NCI-H2196 (cell line): ENCODE measurements around the gene SEMA3B.
"Not testable (repeated sequence)": the region's sequence is repeated elsewhere in the genome, so short reads cannot be mapped to it uniquely, and the experiment has no call there.

Source experiments
- DNase-seq: peaks from one replicate; lab custom pipeline; 2025; ENCODE audit not compliant: unreplicated experiment; lab: John Stamatoyannopoulos, UW

SEMA3B gene

DNA sequence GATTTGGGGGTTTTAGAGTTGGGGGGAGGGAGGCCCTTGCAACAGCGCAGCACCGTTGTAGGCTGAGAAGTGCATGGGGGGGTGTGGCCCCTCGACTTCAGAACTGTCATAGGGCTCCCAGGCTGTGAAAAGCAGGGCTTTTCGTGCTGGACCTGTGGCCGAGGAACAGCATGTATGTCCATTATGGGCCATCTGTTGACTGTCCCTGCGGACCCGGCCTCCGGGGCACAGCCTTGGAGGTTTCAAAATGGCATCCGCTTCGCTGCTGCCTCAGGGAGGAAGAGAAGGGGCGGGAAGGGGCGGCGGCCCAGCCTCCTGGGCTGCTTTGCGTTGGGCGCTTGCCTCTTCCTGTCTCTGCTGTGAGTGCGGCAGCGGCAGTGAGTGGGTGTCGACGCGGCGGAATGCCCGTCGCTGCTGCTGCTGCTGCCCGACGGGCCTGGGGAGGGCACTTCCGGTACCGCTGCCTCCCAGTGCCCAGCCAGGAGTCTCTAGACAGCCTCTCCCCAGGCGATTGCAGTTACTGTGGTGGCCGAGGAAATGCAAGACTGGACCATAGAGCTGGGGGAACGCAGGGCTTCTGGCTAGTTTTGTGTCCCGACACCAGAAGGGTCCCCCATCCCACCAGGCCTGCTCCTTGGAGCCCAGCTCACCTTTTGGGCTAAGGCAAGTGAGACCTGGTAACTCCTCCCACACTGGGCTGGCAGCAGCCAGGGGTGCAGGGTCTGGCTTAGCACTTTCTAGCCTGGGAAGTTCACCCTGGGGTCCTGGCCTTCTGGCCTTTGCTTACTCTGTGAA is 31.0 kb upstream of the SEMA3B start:
- peak; percentile 50 for DNase-seq

GRCh38 chr3:50238549-50239026 is 30.4 kb upstream of the SEMA3B start:
- DNase-seq = no peak

- no peak for DNase-seq
Measured at GRCh38 chr3:50239649-50240048, 29.3 kb upstream of the SEMA3B start.

- no peak for DNase-seq
Measured at GRCh38 chr3:50241163-50241562, 27.8 kb upstream of the SEMA3B start.

- no peak for DNase-seq
Measured at GRCh38 chr3:50241713-50242380, 27.1 kb upstream of the SEMA3B start.

- DNase-seq = no peak
Measured at GRCh38 chr3:50242381-50242770, 26.6 kb upstream of the SEMA3B start.

DNA sequence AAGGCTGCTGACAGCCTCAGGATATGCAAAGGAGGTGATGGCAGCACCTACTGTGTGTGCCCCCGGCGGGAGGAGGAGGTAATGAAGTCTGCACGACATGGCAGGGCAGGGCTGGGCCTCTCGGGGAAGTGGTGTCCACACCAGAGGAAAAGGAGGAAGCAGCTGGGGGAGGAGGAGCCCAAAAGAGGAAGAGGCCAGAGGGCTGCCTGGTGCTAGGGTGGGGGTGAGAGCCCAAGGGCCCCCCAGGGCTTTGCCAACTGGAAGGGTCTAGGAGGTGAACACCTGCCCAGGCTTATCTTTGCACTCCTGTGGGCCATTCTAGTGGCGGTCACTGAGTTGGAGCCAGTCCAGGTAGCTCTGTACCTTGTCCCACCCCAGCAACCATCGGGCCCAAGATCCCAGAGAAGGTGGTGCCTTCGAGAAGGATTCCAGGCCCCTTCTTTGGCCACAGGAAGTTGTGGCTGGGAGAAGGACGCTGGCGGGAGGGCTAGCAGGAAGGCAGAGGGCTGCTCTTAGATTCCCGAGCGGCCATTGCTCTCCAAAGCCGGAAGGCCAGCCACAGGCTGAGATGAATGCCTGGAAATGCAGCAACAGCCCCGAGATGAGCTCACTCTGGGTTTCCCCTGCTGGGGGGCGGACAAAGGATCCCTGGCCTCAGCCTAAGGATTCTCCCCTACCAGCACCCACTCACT is 25.9 kb upstream of the SEMA3B start:
- no peak for DNase-seq

DNA sequence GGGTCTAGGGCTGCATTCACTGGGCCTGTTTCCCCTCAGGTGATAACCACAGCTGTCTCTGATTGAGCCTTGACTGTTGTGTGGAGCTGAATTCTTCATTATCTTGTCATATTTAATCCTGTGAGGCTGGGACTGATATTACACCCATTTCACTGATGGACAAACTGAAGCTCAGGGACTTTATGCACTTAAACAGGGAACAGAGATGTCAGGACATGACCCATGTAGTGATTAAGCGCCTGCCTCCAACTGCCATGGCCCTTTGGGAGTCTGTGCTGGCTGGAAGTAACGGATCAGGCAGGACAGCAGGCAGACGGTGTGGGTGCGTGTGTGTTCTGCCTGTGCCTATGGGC is 25.4 kb upstream of the SEMA3B start:
- DNase-seq = no peak

- not testable (repeated sequence) for DNase-seq
Measured at GRCh38 chr3:50244813-50245212, 24.1 kb upstream of the SEMA3B start.

DNA sequence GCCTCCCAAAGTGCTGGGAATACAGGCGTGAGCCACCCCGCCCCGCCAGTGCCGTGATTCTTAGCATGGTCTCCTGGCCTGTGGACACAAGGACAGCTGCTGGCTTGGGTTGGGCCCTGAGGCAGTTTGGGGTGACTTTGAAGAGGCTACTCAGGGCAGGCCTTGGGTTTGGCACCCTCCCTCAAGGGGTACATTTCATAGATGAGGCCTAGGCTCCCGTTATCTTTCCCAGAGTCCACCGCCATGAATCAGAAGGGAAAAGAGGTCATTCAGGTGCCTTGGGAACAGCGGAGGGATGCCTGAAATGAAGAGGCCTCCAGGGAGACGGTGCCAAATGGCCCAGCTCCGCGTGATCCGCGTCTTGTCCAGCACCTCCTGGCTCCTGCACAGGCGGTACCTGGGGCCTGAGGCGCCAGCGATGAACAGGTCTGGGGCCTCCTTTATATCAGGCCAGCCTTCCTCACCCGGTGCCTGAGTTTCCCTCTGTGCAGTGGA is 23.6 kb upstream of the SEMA3B start:
- DNase-seq = no peak

- DNase-seq = peak; percentile 85
Measured at GRCh38 chr3:50245831-50246516, 23.0 kb upstream of the SEMA3B start.

DNA sequence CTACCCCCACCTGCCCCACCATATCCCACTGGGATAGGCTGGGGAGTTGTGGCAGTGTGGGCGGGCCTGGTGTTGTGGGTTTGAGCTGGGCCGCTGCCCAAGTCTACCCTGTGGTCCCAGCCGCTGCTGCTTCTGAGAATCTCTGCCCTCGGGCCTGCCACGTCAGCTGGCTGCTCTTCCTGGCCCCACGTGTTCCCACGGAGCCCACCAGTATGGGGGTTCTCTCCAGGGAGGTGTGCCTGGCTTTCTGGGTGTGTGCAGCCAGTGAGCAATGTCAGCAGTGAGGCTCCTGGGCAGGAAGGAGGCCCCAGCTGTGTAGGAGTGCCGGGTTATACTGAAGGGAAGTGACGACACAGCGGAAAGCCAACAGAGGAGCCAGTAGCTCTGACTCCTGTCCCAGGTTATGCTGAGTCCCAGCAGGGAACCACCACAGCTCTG is 22.4 kb upstream of the SEMA3B start:
- DNase-seq = no peak

- DNase-seq = no peak
Measured at GRCh38 chr3:50248387-50248786, 20.6 kb upstream of the SEMA3B start.

DNA sequence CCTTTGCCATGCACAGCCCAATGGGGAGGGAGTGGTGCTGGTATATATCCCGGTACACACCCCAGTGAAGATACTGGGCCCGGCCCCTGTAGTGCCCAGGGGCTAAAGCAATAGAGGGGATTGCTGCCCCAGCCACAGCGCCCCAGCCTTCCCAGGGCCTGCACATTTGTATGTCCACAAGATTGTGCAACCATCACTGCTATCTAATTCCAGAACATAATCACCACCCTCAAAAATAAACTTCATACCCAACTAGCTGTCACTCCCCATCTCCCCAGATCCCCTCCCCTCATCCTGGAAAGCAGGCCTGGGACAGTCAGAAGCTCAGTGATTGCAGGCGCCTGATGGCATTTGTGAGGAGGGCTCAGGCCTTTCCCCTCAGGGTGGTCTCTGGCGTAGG is 19.5 kb upstream of the SEMA3B start:
- no peak for DNase-seq

DNA sequence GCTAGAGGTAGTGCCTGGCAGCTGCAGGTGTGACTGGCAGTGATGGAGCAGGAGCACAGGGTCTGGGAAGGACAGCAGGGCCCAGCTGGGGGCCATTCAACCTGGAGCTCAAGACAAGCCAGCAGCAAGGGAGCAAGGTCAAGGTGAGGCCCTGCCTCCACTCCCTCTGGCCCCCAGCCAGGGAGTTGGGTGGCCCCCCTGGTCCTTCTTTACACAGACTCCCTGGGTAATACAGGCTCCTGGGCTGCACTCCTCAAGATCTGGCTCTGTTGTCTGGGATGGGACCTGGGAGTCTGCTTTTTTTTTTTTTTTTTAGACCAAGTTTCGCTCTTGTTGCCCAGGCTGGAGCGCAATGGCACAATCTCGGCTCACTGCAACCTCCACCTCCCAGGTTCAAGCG is 18.4 kb upstream of the SEMA3B start:
- no peak for DNase-seq

- DNase-seq = no peak
Measured at GRCh38 chr3:50251220-50251619, 17.7 kb upstream of the SEMA3B start.

GRCh38 chr3:50254577-50255250 is 14.2 kb upstream of the SEMA3B start:
- DNase-seq = no peak

DNA sequence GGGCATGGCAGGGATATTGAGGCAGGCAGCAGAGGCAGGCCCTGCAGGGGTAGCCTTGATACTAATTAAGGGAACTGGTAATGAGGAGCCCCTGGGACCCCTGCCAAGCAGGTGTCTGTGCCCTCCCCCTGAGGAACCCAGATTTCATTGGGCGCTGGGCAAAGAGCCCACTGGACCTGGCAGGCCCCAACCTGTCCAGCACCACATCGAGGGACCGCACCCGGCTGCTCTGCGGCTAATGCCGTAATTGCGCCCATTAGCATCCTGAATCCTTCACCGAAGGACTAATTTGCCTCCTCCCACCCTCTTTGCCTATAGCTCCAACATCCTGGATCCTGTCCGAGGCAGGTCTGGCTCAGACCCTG is 13.7 kb upstream of the SEMA3B start:
- no peak for DNase-seq

GRCh38 chr3:50256978-50257890 is 11.7 kb upstream of the SEMA3B start:
- DNase-seq = peak; percentile 24
